ENCODE measurements around the gene TSC22D4.
A peak's percentile ranks its signal among the peaks of the same experiment; 100 is the strongest.

The TSC22D4 gene

GRCh38 chr7:100438172-100438571 lies 40.8 kb downstream of the TSC22D4 start:
- H3K4me3 ChIP-seq (ENCODE audit: control insufficient read depth, low read depth, low read length) = no peak overlapping the region
- TF ChIP-seq, protein P1, sequence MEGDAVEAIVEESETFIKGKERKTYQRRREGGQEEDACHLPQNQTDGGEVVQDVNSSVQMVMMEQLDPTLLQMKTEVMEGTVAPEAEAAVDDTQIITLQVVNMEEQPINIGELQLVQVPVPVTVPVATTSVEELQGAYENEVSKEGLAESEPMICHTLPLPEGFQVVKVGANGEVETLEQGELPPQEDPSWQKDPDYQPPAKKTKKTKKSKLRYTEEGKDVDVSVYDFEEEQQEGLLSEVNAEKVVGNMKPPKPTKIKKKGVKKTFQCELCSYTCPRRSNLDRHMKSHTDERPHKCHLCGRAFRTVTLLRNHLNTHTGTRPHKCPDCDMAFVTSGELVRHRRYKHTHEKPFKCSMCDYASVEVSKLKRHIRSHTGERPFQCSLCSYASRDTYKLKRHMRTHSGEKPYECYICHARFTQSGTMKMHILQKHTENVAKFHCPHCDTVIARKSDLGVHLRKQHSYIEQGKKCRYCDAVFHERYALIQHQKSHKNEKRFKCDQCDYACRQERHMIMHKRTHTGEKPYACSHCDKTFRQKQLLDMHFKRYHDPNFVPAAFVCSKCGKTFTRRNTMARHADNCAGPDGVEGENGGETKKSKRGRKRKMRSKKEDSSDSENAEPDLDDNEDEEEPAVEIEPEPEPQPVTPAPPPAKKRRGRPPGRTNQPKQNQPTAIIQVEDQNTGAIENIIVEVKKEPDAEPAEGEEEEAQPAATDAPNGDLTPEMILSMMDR (conservative IDR thresholded peaks at IDR 0.05; ENCODE audit: control insufficient read depth, insufficient read depth, low read depth, low read length) = no peak
- no peak for DNase-seq (ENCODE audit: low read depth)

DNA sequence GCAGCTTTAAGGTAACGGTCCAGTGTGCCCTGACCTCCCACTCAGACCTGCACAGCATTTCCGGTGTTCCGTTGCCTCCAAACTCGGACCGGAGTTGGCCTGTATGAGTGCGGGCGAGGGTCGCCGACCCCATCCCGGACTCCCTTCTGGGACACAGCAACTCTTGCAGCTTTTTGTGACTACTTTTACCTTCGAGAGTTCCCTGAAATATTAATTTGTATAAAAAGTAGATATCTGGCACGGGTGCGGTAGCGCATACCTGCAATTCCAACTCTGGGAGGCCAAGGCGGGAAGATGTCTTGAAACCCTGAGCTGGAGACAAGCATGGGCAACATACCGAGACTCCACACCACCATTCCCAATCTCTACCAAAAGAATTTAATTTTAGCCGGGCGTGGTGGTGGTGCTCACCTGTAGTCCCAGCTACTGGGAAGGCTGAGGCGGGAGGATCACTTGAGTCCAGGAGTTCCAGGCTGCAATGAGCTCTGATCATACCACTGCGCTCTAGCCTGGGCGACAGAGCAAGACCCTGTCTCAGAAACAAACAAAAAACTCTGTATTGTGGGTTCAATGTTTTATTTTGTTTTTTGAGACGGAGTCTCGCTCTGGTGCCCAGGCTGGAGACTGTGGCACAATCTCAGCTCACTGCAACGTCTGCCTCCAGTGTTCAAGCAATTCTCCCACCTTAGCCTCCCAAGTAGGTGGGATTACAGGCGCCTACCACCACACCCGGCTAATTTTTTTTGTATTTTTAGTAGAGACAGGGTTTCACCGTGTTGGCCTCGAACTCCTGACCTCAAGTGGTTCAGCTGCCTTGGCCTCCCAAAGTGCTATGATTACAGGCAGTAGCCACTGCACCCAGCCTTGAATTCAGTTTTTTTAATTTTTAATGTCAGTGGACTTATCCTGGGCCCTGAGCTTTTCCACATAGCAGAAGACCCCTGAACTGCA lies 41.6 kb downstream of the TSC22D4 start:
- no peak for DNase-seq (ENCODE audit: low read depth)
- TF ChIP-seq, protein P1 (conservative IDR thresholded peaks at IDR 0.05; ENCODE audit: control insufficient read depth, insufficient read depth, low read depth, low read length) = no peak
- no peak overlapping the region for H3K4me3 ChIP-seq (ENCODE audit: control insufficient read depth, low read depth, low read length)

DNA sequence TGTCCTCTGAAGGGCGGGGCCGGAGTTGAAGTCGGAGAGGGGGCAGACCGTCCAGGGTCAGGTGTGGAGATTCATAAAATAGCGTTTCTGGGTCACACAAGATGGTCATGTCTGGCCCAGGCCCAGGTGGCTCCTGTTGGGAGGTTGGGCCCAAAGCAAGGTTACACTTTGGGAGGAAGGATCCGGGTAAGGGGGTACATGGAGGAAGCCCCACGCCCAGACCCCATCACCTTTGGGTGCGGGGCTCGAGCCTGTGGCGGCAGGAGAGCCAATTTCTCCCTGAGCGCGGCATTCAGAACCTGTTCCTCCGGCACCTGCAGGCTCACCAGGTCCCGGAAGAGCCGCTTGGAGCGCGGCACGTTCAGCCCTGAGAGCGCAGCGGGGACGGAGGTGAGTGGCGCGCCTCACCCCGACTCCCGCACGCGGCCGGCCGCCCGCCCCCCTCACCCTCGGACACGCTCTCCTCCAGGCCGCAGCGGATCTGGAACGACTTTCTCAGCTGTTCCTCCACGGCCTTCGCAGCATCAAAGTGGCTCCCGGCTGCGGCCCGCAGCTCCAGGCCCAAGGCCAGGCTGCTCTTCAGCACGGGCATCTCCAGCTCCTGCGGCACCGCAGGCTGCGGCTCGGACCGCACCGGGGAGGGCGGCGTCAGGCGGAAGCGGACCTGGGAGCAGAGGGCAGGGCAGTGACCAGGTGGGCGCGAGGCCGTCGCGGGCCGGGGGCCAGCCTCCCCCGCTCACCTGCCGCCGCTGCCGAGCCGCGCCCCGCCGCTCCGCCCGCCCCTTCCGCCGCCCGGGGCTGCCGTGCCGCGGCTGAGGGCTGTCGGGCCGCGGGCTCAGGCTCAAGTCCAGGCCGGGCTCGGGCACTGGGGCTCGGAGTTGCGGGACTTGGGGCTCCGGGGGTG lies 43.4 kb downstream of the TSC22D4 start:
- DNase-seq (ENCODE audit: low read depth) = no peak
- peak overlapping the region; percentile 66 for H3K4me3 ChIP-seq (ENCODE audit: control insufficient read depth, low read depth, low read length)
- TF ChIP-seq, protein P1 (conservative IDR thresholded peaks at IDR 0.05; ENCODE audit: control insufficient read depth, insufficient read depth, low read depth, low read length) = no peak

DNA sequence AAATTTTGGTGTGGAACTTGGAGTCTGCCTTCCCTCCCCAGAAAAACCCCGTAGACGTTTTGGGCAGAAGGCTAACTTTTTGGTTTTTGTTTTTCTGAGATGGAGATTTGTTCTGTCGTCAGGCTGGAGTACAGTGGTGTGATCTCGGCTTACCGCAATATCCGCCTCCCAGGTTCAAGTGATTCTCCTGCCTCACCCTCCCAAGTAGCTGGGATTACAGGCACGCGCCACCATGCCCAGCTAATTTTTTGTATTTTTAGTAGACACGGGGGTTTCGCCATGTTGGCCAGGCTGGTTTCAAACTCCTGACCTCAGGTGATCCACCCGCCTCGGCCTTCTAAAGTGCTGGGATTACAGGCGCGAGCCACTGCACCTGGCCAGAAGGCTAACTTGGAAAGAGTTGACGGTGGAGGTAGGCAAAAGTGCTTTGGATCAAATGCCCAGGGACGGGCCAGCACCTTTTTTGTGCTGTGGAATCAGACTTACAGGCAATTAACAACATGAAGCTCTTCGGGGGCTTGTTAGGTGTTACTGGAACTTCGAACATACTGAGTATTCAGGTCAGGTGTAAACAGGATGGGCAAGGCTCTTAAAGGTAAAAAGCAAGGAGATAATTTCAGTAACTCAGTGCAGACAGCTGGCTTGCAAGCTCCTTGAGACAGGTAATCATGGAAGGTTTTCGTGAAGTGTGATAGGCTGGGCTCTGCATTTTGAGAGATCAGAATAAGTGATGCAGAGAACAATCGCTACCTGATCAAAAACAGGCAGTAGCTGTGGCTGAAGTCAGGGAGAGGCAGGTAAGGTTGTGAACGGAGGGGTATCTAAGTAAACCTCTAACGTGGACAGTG lies 44.5 kb downstream of the TSC22D4 start:
- peak overlapping the region; percentile 66 for H3K4me3 ChIP-seq (ENCODE audit: control insufficient read depth, low read depth, low read length)
- TF ChIP-seq, protein P1 (conservative IDR thresholded peaks at IDR 0.05; ENCODE audit: control insufficient read depth, insufficient read depth, low read depth, low read length) = no peak
- no peak for DNase-seq (ENCODE audit: low read depth)

- TF ChIP-seq, protein P1 (conservative IDR thresholded peaks at IDR 0.05; ENCODE audit: control insufficient read depth, insufficient read depth, low read depth, low read length) = no peak
- no peak for DNase-seq (ENCODE audit: low read depth)
- no peak overlapping the region for H3K4me3 ChIP-seq (ENCODE audit: control insufficient read depth, low read depth, low read length)
These were observed 45.3 kb downstream of the TSC22D4 start for GRCh38 chr7:100433592-100434296.

All from fibroblast of mammary gland (primary cell).